LoVo (cell line): Measurements from ENCODE around the gene RNF157.
A peak's percentile ranks its signal among the peaks of the same experiment; 100 is the strongest.

ENCODE experiments used
- DNase-seq: peaks from one replicate; pipeline ENCODE4 v3.0.0-alpha.2; 2016; ENCODE audit warnings: low spot score

Gene RNF157

GRCh38 chr17:76155988-76156661, 84.2 kb downstream of the RNF157 start:
- DNase-seq = no peak

GRCh38 chr17:76154936-76155845, 85.1 kb downstream of the RNF157 start:
- no peak for DNase-seq

DNA sequence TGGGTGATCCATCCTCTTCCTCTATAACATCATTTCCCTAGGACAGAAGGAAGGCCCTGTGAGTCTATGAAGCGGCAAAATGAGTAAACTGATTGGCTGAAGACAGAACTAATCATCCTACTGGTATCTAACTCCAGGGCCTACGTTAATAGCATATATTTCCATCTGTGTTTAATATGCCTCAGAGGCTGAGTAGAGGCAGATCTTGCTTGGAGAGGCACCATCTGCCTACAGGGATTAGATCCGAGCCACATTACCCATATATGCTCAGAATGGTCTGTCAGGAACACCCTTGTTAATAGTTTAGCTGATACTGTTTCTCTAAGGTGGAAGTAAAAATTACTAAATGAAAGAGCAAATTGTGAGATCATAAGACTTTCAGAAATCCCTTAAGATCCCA, 86.0 kb downstream of the RNF157 start:
- DNase-seq = no peak

GRCh38 chr17:76153640-76154039, 86.7 kb downstream of the RNF157 start:
- no peak for DNase-seq

GRCh38 chr17:76153202-76153601, 87.1 kb downstream of the RNF157 start:
- DNase-seq = no peak

GRCh38 chr17:76152591-76152990, 87.7 kb downstream of the RNF157 start:
- no peak for DNase-seq

DNA sequence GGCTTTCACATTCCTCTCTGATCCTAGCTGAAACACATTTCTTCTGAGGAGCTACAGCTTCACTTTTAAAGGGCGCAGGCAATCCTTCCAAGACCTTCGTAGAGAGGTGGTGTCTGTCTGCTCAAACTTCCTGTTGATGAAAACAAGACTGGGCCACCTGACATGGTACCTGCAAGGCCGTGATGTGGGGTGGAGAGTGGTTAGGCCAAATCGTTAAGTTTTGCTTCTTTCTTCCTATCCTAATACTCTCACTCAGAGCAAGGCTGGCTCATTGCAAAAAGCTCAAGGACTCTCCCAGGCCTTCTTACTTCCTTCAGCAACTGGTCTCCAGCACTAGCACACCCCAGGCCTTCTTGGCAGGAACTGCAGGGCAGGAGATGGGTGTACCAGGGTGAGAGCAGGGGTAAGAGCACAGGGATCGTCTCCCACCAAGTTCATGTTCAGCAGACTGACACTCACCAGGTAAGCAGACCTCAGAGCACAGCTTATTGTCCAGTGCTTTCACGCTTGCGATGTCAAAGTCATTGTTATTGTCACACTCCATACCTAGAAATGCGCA, 88.3 kb downstream of the RNF157 start:
- no peak for DNase-seq

GRCh38 chr17:76150712-76151622, 89.3 kb downstream of the RNF157 start:
- DNase-seq = no peak

GRCh38 chr17:76149214-76149613, 91.1 kb downstream of the RNF157 start:
- no peak for DNase-seq

DNA sequence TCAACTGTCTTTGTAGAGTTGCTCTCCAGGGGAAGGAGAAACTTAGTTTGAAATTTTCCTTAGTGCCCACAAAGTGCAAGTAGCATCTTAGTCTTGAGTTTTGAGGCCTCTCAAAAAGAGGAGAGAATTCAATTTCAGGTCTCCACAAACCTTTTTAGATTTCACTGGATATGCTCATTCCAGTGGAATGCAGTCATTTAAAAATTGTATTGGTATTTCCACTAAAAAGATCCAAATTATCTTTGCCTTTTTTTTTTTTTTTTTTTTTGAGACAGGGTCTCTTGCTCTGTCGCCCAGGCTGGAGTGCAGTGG, 92.3 kb downstream of the RNF157 start:
- no peak for DNase-seq

- DNase-seq = no peak
Observed at GRCh38 chr17:76147211-76148014, 92.9 kb downstream of the RNF157 start.

DNA sequence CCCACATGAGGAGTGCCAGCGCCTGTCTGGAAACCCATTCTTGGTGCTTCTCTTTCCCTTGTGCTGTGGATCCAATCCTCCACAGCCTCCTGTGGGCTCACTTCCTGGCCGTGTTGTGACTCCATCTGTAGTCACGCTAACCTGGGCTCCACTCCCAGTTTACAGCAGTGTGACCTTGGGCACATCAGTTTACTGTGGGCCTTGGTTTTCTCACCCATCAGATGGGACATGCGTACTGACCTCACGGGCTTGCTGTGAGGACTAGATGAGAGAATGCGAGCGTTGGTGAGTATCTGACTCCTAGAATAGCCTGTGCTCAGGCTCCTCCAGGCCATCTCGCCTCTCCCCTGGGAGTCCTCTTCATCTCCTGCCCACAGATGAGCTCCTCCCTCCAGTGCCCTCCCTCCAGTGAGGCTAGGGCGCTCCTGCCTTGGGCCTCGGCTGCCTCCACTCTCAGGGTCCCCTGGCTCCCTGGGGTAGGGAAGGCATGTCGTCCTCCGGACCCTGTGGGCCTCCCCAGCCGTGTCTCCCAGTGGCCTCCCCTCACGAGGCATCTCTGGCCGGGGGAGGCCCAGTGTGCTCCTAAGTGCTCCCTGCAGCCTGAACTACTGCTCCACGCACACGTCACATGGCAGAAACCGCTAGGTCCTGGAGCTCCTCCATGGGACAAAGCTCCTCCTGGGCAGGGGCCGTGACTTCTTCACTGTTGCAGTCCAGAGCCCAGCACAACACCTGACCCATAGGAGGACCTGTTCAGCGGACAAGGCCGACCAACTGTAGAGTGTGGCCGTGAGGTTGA, 94.0 kb downstream of the RNF157 start:
- DNase-seq = no peak

DNA sequence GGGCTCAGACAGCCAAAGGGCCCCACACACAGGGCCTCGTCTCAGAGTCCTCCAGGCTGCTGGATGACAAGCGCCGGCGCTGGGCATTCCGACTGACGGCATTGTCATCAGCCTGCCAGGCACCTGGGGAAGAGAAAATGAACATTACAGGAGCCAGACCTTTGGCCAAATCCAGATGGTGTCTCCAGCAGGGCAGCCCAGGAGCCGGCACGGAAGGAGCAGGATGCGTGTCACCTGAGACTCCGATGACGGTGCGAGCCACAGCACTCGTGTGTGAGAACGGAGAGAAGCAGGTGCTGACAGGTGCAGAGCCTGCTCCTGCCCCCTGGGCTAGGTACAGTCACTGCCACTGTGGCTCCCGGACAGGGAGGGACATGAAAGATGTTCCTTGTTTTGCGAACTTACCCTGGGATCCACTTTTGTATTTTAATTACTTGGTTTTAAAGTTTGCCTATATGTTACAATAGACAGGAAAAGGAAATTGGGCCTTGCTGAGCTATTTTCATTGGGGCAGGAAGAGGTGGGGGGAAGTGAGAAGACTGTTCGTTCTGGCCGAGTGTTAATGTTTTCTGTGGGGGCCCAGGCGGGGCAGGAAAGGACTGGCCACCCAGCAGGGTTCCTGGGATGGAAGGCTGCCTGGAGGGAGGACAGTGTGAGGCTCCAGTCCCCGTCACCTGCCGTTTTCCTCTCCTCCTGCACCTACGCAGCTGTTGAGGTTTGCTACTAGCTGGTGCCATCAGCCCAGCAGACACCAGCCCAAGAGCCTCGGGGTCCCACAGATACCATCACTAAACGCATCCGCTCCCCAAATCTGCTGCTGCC, 94.9 kb downstream of the RNF157 start:
- DNase-seq = no peak

GRCh38 chr17:76142585-76143041, 97.7 kb downstream of the RNF157 start:
- no peak for DNase-seq

DNA sequence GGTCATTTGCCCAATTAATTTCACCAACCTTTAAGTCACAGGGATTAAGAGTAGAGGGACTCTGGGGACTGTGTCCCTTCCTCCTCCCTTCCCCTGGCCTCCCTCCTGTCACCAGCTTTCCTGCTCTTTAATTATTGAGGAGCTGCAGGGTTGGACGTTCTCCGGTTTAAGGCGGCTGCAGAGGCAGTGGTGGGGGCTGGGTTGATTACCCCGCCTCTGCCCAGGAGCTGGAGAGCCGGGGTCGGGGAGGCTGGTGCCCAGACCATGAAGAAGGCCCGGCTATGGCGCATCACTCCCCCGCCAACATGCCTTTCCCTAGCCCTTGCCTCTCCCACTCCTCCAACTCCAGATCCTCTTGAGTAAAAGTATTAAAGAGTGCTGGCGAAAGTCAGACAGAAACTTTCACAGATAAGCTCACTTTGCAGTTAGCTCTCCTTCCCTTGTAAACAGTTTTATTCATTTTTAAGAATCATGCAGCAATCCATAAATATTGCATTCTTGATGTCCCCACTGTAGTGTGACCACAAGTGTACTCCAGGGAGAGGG, 98.2 kb downstream of the RNF157 start:
- DNase-seq = no peak

- DNase-seq = peak; percentile 89
Observed at GRCh38 chr17:76141212-76142038, 98.9 kb downstream of the RNF157 start, which contains the start of gene FOXJ1. FOXJ1 (minus strand) TSS chr17:76141245; CDS start chr17:76140395, 850 bp downstream.

GRCh38 chr17:76140661-76141211, 99.6 kb downstream of the RNF157 start:
- no peak for DNase-seq
